ENCODE data around the gene CCDC116.

DNA sequence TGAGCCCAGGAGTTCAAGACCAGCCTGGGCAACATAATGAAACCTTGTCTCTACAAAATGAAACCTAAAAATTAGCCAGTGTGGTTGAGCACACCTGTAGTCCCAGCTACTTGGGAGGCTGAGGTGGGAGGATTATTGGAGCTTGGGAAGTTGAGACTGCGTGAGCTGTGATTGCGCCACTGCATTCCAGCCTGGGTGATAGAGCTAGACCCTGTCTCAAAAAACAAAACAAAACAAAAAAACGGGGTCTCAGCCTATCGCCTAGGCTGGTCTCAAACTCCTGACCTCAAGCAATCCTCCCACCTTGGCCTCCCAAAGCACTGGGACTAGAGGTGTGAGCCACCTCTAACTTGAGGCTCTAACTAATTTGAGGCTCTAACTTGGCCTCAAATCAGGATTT, 46.8 kb downstream of the CCDC116 start:
- TF ChIP-seq ELF4 (IDR thresholded peaks at IDR 0.05) (no peak), SUZ12 (IDR thresholded peaks at IDR 0.05) (no peak), HDGF (IDR thresholded peaks at IDR 0.05; ENCODE audit: borderline replicate concordance) (no peak), TARDBP (IDR thresholded peaks at IDR 0.05) (no peak), SP1 (IDR thresholded peaks at IDR 0.05) (no peak), FOXA1 (IDR thresholded peaks at IDR 0.05) (no peak), NFRKB (IDR thresholded peaks at IDR 0.05) (no peak), BHLHE40 (IDR thresholded peaks at IDR 0.05; ENCODE audit: borderline replicate concordance) (no peak), ZNF384 (IDR thresholded peaks at IDR 0.05) (no peak), FOXK2 (IDR thresholded peaks at IDR 0.05) (no peak), FOXM1 (IDR thresholded peaks at IDR 0.05; ENCODE audit: borderline replicate concordance) (no peak), ARNT (IDR thresholded peaks at IDR 0.05) (no peak)
